GM23248 (cell line): Measurements from ENCODE around the gene CMAS. TPM values are rescaled to one million over a fixed set of nuclear protein-coding genes. Genes with fewer than 3 reads are reported as not detected.
"Not testable (repeated sequence)": the region's sequence is repeated elsewhere in the genome, so short reads cannot be mapped to it uniquely, and the experiment has no call there.

Experiments used
- DNase-seq: peaks from one replicate; pipeline ENCODE4 v3.0.0-alpha.2; 2015
- H2AFZ ChIP-seq: fragments of 200-600 bp; sonication (generic); 2 replicates; pipeline ENCODE4 v1.6.1; 2016; ENCODE audit warnings: antibody characterized with exemption
- H3F3A ChIP-seq: fragments of 200-600 bp; sonication (generic); 2 replicates; pipeline ENCODE4 v1.6.1; 2016; ENCODE audit warnings: mild to moderate bottlenecking, antibody characterized with exemption, mixed run types; ENCODE audit not compliant: insufficient read depth
- H3K27ac ChIP-seq: fragments of 200-600 bp; sonication (generic); 2 replicates; pipeline ENCODE4 v1.5.1; 2016; ENCODE audit warnings: mild to moderate bottlenecking
- H3K27me3 ChIP-seq: fragments of 200-600 bp; sonication (generic); replicated peaks from 2 replicates; pipeline ENCODE4 v1.6.1; 2016; ENCODE audit warnings: mild to moderate bottlenecking; ENCODE audit not compliant: insufficient read depth
- H3K36me3 ChIP-seq: fragments of 200-600 bp; sonication (generic); 2 replicates; pipeline ENCODE4 v1.6.1; 2016; ENCODE audit warnings: low read depth, mild to moderate bottlenecking
- H3K4me1 ChIP-seq: fragments of 200-600 bp; sonication (generic); 2 replicates; pipeline ENCODE4 v1.6.1; 2016; ENCODE audit warnings: mild to moderate bottlenecking; ENCODE audit not compliant: insufficient read depth
- H3K4me2 ChIP-seq: fragments of 200-600 bp; sonication (generic); one replicate; pipeline ENCODE4 v1.6.1; 2016; ENCODE audit warnings: mild to moderate bottlenecking; ENCODE audit not compliant: unreplicated experiment
- H3K4me3 ChIP-seq: fragments of 200-600 bp; sonication (generic); 2 replicates; pipeline ENCODE4 v1.5.1; 2016; ENCODE audit warnings: mild to moderate bottlenecking
- H3K79me2 ChIP-seq: fragments of 200-600 bp; sonication (generic); 2 replicates; pipeline ENCODE4 v1.6.1; 2016; ENCODE audit warnings: mild to moderate bottlenecking; ENCODE audit not compliant: insufficient read depth
- H3K9ac ChIP-seq: fragments of 200-600 bp; sonication (generic); 2 replicates; pipeline ENCODE4 v1.6.1; 2016; ENCODE audit warnings: mild to moderate bottlenecking
- H3K9me2 ChIP-seq: fragments of 200-600 bp; sonication (generic); 2 replicates; pipeline ENCODE4 v1.6.1; 2016; ENCODE audit warnings: mixed run types, mild to moderate bottlenecking, moderate library complexity; ENCODE audit not compliant: insufficient read depth
- H3K9me3 ChIP-seq: fragments of 200-600 bp; sonication (generic); one replicate; pipeline ENCODE4 v1.6.1; 2017; ENCODE audit warnings: low read depth
- H4K20me1 ChIP-seq: fragments of 200-600 bp; sonication (generic); 2 replicates; pipeline ENCODE4 v1.6.0; 2016; ENCODE audit not compliant: insufficient read depth
- EZH2 ChIP-seq: fragments of 200-600 bp; sonication (generic); IDR thresholded peaks from 2 replicates; pipeline ENCODE4 v1.6.1; 2018; ENCODE audit warnings: antibody characterized with exemption, mild to moderate bottlenecking; ENCODE audit not compliant: insufficient read depth, poor library complexity, severe bottlenecking
- EZH2phosphoT487 ChIP-seq: fragments of 200-600 bp; sonication (generic); IDR thresholded peaks from 2 replicates; pipeline ENCODE4 v1.6.1; 2018; ENCODE audit warnings: antibody characterized with exemption, moderate library complexity, mild to moderate bottlenecking, low read depth; ENCODE audit not compliant: insufficient read depth
- WGBS, 2 experiments: methylation state at CpG; one replicate each; pipeline ENCODE4 v1.1.6; 2015 to 2017; ENCODE audit warnings: low lambda C conversion rate in 2 of 2, low coverage in 1 of 2; ENCODE audit errors: missing lambda C conversion rate in 2 of 2; 5-methylcytosine and 5-hydroxymethylcytosine counted together
- in situ Hi-C: fragments of 300-500 bp; cut with MboI; formaldehyde crosslinking; loops from 2 replicates; pipeline ENCODE4 v1.15.0; 2020
- polyA plus RNA-seq: library from polyadenylated mRNA; unstranded; fragments of >200 nt; fragmentation: Nextera tagmentation; extraction: Ambion mirVana; gene quantifications from 2 replicates; pipeline ENCODE4 v1.2.1, GENCODE V29; 2016
- total RNA-seq: library from RNA; depleted of rRNA; stranded (reverse); fragments of >200 nt; shearing (Covaris generic); gene quantifications from 2 replicates; pipeline ENCODE4 v1.2.3, GENCODE V29; 2014; rRNA removed

The CMAS gene
- 30.4 and 42.2 TPM in 2 replicates for total RNA-seq
- 56.8 and 61.3 TPM in 2 replicates for polyA plus RNA-seq

DNA sequence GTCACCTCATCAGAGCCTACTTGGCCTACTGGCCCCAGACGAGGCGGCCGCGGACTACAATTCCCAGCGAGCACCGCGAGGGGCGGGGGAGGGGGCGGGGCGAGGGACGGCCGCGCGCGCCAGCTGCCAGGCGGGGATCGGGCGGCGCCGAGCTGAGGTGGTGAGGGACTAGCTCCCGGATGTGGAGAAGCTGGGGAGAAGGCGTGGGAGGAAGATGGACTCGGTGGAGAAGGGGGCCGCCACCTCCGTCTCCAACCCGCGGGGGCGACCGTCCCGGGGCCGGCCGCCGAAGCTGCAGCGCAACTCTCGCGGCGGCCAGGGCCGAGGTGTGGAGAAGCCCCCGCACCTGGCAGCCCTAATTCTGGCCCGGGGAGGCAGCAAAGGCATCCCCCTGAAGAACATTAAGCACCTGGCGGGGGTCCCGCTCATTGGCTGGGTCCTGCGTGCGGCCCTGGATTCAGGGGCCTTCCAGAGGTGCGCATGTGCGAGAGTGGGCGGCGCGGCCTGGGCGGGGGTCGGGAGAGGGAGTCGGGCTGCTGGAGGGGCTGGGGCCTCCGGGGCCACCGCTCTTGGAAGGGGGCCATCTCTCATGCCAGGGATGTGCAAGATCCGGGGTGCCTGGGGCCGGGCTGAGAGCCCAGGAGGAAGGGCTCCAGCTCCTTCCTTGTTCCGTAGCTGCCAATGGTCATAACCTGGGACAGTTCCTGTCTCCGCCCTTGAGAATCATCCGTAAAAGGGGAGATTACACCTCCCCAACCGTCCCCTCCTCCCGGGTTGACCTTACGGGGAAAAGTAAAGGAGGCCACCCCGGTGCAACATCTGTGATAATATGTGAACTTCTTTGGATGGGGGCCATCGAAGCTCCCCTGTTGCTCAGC lies at the start of gene CMAS:
Gene CMAS, plus strand, starts transcription at position 129 of the 878 bp plus-strand sequence. Its CDS starts 86 bp downstream, at position 215.
- peak within 1 kb of the TSS; percentile 95 for H3K4me3 ChIP-seq
- peaks cover 51% of the 10 kb centered on the region for H3K79me2 ChIP-seq
- no peak for TF ChIP-seq EZH2phosphoT487
- TF ChIP-seq EZH2: no peak
- H3K4me1 ChIP-seq: peaks cover 20% of the 10 kb centered on the region
- H3K4me2 ChIP-seq: peak within 1 kb of the TSS; percentile 91
- H4K20me1 ChIP-seq: no peaks in the 10 kb centered on the region
- H3K9ac ChIP-seq: peak within 1 kb of the TSS; percentile 87
- H3F3A ChIP-seq: peaks cover 9% of the 10 kb centered on the region
- peak; percentile 83 for DNase-seq
- in situ Hi-C loops: no loop called here
- H3K27ac ChIP-seq: peak within 1 kb of the TSS; percentile 50
- no peaks in the 10 kb centered on the region for H3K27me3 ChIP-seq
- 1% methylated on average over 40 to 63 of the region's 64 CpGs for WGBS, 2 experiments
- peak within 1 kb of the TSS; percentile 91 for H2AFZ ChIP-seq
- no peaks in the 10 kb centered on the region for H3K36me3 ChIP-seq
- no peaks in the 10 kb centered on the region for H3K9me3 ChIP-seq
- no peaks in the 10 kb centered on the region for H3K9me2 ChIP-seq

DNA sequence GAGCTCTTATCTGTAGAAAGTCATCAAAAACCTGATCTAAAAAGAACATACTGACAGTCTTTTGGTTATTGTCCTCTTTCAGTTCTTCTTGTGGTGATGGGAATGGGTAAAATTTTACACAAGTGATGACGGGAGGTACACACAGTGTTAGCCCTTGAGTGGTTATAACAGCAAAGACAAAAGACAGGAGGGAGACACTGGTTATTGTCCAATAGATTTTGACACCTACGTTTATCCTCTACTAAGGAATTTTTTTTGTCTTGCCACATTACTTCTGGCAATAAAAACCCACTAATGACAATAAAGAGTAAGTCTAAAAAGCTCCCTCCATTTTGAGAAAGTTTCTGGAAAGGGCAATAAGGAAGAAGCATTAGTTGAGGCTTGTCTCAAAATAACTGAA lies 47.7 kb upstream of the CMAS start:
- no peaks in the 10 kb centered on the region for H4K20me1 ChIP-seq
- no peak overlapping the region for H2AFZ ChIP-seq
- no peaks in the 10 kb centered on the region for H3K4me1 ChIP-seq

DNA sequence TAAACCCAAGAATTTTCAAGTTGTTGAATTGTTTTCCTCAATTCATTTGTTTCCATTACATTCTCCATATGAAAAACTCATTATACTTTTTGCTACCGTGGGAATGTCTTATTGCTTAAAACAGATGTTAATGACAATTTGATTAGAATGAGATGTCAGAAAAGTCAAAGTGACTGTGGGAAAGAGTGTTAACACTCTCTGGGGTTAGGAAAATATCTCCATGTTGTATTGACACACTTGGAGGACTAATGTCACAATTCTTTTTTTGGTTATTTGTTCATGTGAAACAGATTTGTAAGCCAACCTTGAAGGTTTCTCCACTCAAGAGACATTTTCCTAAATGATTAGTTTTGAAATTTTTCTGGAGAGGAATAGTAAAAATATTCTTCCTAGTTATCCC lies 47.2 kb upstream of the CMAS start:
- Histone ChIP-seq H3K4me2 (no peak overlapping the region), H3F3A (no peaks in the 10 kb centered on the region), H3K27ac (no peak overlapping the region), H3K9me3 (no peaks in the 10 kb centered on the region), H3K36me3 (no peaks in the 10 kb centered on the region), H3K4me1 (no peaks in the 10 kb centered on the region), H3K4me3 (no peak overlapping the region), H3K9me2 (no peaks in the 10 kb centered on the region), H2AFZ (no peak overlapping the region), H3K27me3 (no peaks in the 10 kb centered on the region), H3K9ac (no peak overlapping the region), H4K20me1 (no peaks in the 10 kb centered on the region), H3K79me2 (no peaks in the 10 kb centered on the region)
- no peak for DNase-seq
- 20 to 25% methylated on average over 1 of the region's 1 CpG for WGBS, 2 experiments
- TF ChIP-seq EZH2phosphoT487 (no peak), EZH2 (no peak)
- in situ Hi-C loops: no loop called here

More for the DNA sequence above, 47.7 kb upstream of the CMAS start:
- 24 to 33% methylated on average over 2 of the region's 2 CpGs for WGBS, 2 experiments
- TF ChIP-seq EZH2phosphoT487 (no peak), EZH2 (no peak)
- in situ Hi-C loops: no loop called here
- no peaks in the 10 kb centered on the region for H3K9me3 ChIP-seq
- no peak for DNase-seq
- H3K36me3 ChIP-seq: no peaks in the 10 kb centered on the region
- no peaks in the 10 kb centered on the region for H3F3A ChIP-seq
- H3K4me2 ChIP-seq: no peak overlapping the region
- H3K9ac ChIP-seq: no peak overlapping the region
- no peaks in the 10 kb centered on the region for H3K9me2 ChIP-seq
- no peak overlapping the region for H3K4me3 ChIP-seq
- H3K79me2 ChIP-seq: no peaks in the 10 kb centered on the region
- H3K27ac ChIP-seq: no peak overlapping the region
- H3K27me3 ChIP-seq: no peaks in the 10 kb centered on the region

DNA sequence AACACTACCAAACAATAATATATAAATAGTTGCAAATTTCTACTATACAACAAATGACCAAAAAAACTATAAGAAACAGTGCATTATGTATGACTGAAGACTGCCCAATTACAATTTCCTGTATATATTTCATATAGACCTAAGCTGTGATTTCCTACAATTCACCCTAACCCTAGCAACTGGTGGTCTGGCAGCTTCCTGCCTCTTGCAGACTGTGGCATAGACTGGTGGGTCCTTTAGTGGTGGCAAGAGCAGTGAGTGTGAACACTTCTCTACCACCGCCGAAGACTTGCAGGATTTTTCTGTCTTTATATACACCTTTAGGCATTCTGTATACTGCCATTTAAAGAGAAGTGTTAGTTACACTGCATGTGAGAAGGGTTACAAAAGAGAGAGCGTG lies 43.6 kb upstream of the CMAS start:
- Histone ChIP-seq H3K4me3 (no peak overlapping the region), H4K20me1 (no peaks in the 10 kb centered on the region), H3K9ac (no peak overlapping the region), H3F3A (no peaks in the 10 kb centered on the region), H3K9me2 (no peaks in the 10 kb centered on the region), H3K4me2 (no peak overlapping the region), H2AFZ (no peak overlapping the region), H3K79me2 (no peaks in the 10 kb centered on the region), H3K27ac (no peak overlapping the region), H3K4me1 (no peaks in the 10 kb centered on the region), H3K36me3 (no peaks in the 10 kb centered on the region), H3K27me3 (no peaks in the 10 kb centered on the region), H3K9me3 (no peaks in the 10 kb centered on the region)
- TF ChIP-seq EZH2 (no peak), EZH2phosphoT487 (no peak)
- no peak for DNase-seq
- 93 to 97% methylated on average over 3 of the region's 3 CpGs for WGBS, 2 experiments
- in situ Hi-C loops: no loop called here

- H3K27me3 ChIP-seq, H3K9ac ChIP-seq, H3K9me3 ChIP-seq, H3K36me3 ChIP-seq, in situ Hi-C loops, DNase-seq, H3K4me1 ChIP-seq, H2AFZ ChIP-seq, H4K20me1 ChIP-seq, H3K27ac ChIP-seq, H3K79me2 ChIP-seq, H3K4me3 ChIP-seq, H3K9me2 ChIP-seq, H3F3A ChIP-seq, H3K4me2 ChIP-seq: not testable (repeated sequence)
- 21 to 33% methylated on average over 2 of the region's 2 CpGs for WGBS, 2 experiments
Measured at GRCh38 chr12:22007794-22008193, 38.2 kb upstream of the CMAS start.
